Posterior cingulate gyrus (tissue), 11 donors: ENCODE data around the gene SLC30A10.
"Not testable (repeated sequence)": the region's sequence is repeated elsewhere in the genome, so short reads cannot be mapped to it uniquely, and the experiment has no call there.

ENCODE experiments used
- DNase-seq, 10 donors: peaks; one replicate each; pipeline versions ENCODE4 v3.0.0 to v3.0.0-alpha.2; 2020 to 2021; ENCODE audit warnings: mixed read lengths in 3 of 10
- intact Hi-C: fragments of 100-400 bp; cut with DNase I; formaldehyde crosslinking; loops from one replicate; pipeline ENCODE4 v1.15.1; 2023

The SLC30A10 gene

DNA sequence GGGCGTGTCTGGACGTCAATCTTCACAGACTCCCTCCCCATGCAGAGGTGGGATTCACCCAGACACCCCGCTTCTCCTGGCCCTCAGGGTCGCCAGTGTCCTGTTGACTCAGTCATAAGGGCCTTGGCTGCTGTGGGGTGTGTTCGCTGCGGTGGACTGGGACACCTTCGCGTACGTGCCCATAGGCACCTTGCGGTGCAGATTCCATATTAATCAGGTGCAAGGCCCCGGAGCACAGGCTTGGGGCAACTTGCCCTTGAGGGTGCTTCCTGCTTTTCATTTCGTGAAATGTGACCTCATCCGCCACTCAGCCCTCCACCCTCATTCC is 398 bp upstream of the SLC30A10 start:
- no peak for DNase-seq
- intact Hi-C loops, result no loop called here

GRCh38 chr1:219927298-219927955 is 930 bp downstream of the SLC30A10 start:
- intact Hi-C loops, result no loop called here
- no peak for DNase-seq

GRCh38 chr1:219926363-219926998 is 1.9 kb downstream of the SLC30A10 start:
- DNase-seq, result no peak
- intact Hi-C loops, result no loop called here

DNA sequence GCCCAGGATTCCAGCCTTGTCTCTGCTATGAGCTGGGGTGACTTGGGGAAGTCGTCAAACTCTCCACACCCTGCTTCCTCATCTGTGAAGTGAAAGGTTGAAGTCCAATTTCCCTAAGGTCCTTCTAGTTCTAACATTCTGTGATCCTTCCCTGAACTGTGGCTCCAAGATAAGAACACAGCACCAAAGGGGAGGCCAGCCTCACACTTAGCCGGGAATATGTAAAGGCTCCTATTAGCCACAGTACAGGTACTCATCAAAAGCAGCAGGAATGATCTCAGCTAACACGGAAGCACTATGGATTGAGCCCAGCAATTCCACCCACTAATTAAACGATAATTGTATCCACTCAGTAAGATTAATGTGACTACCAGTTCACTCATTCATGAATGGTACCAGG is 4.0 kb downstream of the SLC30A10 start:
- intact Hi-C loops, result no loop called here
- no peak for DNase-seq

DNA sequence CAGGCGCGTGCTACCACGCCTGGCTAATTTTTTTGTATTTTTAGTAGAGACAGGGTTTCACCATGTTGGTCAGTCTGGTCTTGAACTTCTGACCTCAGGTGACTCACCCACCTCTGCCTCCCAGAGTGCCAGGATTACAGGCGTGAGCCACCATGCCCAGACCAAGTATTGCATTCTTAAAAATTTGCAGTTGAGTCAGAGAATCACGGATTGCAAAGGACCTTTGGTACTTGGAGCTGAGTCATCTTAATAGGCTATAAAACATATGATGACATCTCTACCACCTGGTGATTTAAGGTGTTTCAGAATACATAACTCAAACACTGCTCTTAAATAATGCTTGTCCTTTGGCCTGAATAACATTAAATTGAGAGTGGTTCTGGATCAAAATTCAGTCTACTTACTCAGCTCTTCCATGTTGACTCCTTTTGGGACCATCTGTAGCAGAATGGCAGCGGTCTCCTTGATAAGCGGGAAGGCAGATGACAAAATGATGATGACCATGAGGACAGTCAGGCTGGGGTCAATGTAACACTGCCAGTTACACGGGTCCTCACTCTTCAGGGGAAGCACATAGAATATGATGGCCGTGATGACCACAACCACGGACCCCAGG is 10.4 kb downstream of the SLC30A10 start:
- intact Hi-C loops, result no loop called here
- DNase-seq, result no peak

- no peak for DNase-seq
- intact Hi-C loops, result no loop called here
These were observed 11.1 kb downstream of the SLC30A10 start for GRCh38 chr1:219917281-219917680.

GRCh38 chr1:219916257-219916656 is 12.1 kb downstream of the SLC30A10 start:
- intact Hi-C loops, result no loop called here
- DNase-seq, result no peak

- intact Hi-C loops, result no loop called here
These were observed 15.2 kb downstream of the SLC30A10 start for GRCh38 chr1:219913005-219913770.

DNA sequence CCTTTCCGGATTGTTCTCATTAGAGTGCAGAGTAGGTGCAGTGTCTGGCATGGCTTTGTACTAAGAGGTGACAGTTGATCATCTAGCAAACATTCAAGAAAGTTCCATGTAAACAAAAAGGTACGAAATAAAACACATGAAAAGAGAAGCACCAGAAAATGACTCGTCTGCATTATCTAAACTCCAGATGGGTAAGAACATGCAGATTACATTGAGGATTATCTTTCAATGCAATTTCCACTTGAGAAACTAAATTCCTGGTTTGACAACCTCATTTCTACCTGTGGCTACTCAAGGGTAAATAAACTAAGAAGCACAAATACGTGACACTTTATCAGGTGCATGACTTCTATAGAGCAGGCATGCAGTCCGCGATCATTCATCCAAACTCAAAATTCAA is 17.6 kb downstream of the SLC30A10 start:
- intact Hi-C loops, result no loop called here
- no peak for DNase-seq

More at GRCh38 chr1:219913005-219913770, 15.2 kb downstream of the SLC30A10 start:
- DNase-seq, result no peak

- intact Hi-C loops, result no loop called here
- no peak for DNase-seq
These were observed 18.9 kb downstream of the SLC30A10 start for GRCh38 chr1:219909476-219909875.

DNA sequence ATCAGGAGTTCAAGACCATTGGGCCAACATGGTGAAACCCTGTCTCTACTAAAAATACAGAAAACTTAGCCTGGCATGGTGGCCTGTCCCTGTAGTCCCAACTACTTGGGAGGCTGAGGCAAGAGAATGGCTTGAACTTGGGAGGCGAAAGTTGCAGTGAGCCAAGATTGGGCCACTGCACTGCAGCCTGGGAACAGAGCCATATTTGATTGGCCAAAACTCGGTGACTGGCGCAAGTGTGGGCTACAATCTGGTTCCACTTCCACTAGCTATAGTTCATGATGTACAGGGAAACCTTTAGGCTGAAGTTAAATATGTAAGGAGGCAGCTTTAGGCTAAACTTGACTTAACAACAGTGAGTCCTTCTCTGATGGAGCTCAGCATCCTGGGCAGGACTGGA is 20.2 kb downstream of the SLC30A10 start:
- intact Hi-C loops, result no loop called here
- no peak for DNase-seq

GRCh38 chr1:219907772-219908070 is 20.6 kb downstream of the SLC30A10 start:
- no peak for DNase-seq
- intact Hi-C loops, result no loop called here

DNA sequence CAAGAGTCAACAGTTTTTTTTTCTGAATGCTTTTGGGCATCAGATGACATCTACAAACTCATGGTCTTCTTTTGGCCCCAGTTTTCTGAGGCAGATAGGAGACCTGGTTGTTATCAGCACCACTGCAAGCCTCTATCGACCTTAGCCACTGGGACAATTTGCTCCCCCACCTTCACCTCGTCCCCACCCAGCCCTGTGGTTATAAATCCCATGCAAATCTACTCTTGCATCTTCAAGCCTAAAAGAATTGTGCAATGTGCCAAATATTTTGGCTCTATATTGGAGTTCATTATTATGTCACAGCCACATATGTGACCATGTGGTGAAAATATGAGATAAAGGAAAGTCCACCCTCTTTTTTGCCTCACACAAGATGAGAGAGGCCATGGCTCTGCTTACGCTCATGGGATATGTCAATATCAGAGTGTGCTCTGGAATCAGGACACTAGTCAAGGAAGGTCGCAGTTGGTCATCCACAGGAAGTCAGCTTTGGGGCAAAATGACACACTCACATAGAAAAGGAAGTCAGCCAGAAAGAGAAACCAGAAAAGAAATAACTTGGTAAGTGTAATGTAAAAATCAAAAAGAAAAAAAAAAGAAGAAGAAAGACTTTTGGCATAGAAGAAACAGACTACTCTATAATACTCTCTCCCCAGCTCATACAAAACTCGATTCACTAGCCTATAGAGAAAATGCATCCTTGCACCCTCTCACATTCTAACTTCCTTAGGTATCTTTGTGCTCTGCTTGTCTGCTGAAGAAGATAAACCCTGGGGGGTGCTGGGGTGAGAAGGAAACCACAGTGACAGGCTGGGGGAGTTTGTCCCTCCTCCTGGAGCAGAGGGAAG is 21.2 kb downstream of the SLC30A10 start:
- intact Hi-C loops, result no loop called here
- no peak for DNase-seq

GRCh38 chr1:219906565-219906923 is 21.8 kb downstream of the SLC30A10 start:
- intact Hi-C loops, result not testable (repeated sequence)

DNA sequence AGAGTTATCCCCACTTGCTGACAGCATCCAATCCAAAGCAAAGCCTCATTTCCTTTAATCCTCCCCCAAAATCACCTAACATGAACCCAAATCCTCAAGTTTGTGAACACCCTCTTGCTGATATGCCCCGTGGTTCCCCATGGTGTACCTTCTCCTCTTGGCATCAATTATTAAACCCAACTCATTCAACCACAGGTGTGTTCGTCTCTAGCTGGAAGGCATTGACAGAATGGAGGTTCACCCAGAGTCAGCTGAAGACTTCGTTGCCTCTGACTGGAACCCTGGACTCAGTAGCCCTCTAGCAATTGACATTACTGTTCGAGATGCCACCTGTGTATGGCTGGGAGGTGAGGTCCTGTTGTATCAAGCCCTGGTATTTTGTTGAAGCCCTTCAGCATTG is 22.8 kb downstream of the SLC30A10 start:
- no peak for DNase-seq
- intact Hi-C loops, result no loop called here

More at GRCh38 chr1:219906565-219906923, 21.8 kb downstream of the SLC30A10 start:
- not testable (repeated sequence) for DNase-seq

DNA sequence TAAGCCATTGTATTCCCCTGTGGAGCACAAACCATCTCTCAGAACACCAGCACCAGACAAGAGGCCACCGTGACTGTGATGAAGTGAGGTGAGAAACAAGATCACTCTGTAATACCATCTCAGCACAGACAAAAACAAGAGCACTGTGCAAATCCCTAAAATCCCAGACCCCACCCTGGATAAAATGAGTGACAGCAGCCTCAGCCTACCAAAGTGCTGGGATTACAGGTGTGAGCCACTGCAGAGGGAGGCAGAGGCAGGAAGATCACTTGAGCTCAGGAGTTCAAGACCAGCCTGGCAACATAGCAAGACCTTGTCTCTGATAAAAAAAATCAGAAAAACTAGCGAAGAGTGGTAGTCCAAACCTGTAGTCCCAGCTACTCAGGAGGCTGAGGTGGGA is 23.4 kb downstream of the SLC30A10 start:
- DNase-seq, result no peak
- intact Hi-C loops, result no loop called here

- DNase-seq, result no peak
- intact Hi-C loops, result no loop called here
These were observed 24.9 kb downstream of the SLC30A10 start for GRCh38 chr1:219903353-219903871.

- no peak for DNase-seq
- intact Hi-C loops, result no loop called here
These were observed 25.4 kb downstream of the SLC30A10 start for GRCh38 chr1:219902951-219903350.

DNA sequence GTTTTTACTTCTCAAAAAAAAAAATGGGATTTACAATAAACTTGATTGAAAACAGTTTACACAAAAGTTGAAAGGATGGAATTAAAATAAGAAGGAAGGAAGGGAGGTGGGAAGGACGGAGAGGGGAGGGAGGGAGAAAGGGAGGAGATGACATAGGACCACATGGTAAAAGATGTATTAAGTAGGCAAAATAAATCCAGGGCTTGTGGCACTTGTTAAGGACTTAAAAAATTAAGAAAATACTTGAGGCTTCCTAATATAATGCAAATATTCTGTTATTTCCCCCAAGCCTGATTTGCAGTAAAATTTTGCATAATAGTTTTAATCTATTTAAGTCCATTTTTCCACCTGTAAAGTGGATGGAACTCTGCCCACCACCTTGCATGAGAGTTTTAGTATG is 27.5 kb downstream of the SLC30A10 start:
- intact Hi-C loops, result no loop called here
- no peak for DNase-seq

GRCh38 chr1:219900201-219900600 is 28.2 kb downstream of the SLC30A10 start:
- intact Hi-C loops, result no loop called here
- DNase-seq, result no peak

DNA sequence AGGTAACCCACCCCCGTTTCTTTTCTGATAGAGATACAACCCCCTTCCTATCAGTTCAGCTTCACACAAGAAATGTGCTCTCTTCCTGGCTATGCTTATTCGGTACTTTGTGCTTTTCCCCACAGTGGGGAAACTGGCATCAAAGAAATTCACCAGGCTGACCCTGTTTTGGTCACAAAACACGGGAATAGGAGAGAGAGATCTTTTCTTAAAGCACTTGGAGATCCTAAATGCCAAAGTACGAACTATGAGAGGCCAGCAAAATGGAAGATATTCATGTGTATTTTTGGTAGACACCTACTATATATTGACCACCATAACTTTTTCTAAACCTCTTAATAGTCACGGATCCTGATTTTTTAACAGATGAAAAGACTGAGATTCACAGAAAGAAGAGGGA is 30.0 kb downstream of the SLC30A10 start:
- no peak for DNase-seq
- intact Hi-C loops, result no loop called here
